H1 (cell line): ENCODE measurements around the gene APOA1. TPM values are rescaled to one million over a fixed set of nuclear protein-coding genes. Genes with fewer than 3 reads are reported as not detected.
A peak's percentile ranks its signal among the peaks of the same experiment; 100 is the strongest.

Experiments
- CTCF ChIA-PET: fragments of 300-600 bp; sonication (Branson Sonifier 250); formaldehyde crosslinking; loops from one replicate; lab custom pipeline; 2021; ENCODE audit not compliant: partially characterized antibody; lab: Charles Lee
- POLR2A ChIA-PET: fragments of 300-600 bp; sonication (Branson Sonifier 250); formaldehyde crosslinking; loops from one replicate; lab custom pipeline; 2021; ENCODE audit warnings: inconsistent platforms; ENCODE audit not compliant: partially characterized antibody; lab: Charles Lee
- DNase-seq, 2 experiments: peaks; one replicate each; pipeline versions ENCODE4 v3.0.0 to v3.0.0-alpha.2; 2010 to 2022; ENCODE audit warnings: low spot score in 2 of 2, low read depth in 1 of 2, mixed read lengths in 1 of 2
- FAIRE-seq: peaks from 2 replicates; lab custom pipeline; 2011; peaks lifted over from hg19 to GRCh38; lab: Jason Lieb, UNC
- H2AFZ ChIP-seq: 2 replicates; pipeline ENCODE4 v1.8.1; 2012; ENCODE audit warnings: low read length, inconsistent platforms
- H2AK5ac ChIP-seq: 2 replicates; pipeline ENCODE4 v1.6.1; 2013; ENCODE audit warnings: low read depth, low read length
- H2BK120ac ChIP-seq: replicated peaks from 2 replicates; pipeline ENCODE3; 2013; ENCODE audit warnings: low read depth, low read length, inconsistent platforms
- H2BK12ac ChIP-seq: 2 replicates; pipeline ENCODE4 v1.6.1; 2013; ENCODE audit warnings: low read depth, low read length
- H2BK15ac ChIP-seq: 2 replicates; pipeline ENCODE4 v1.6.1; 2013; ENCODE audit warnings: low read length
- H2BK20ac ChIP-seq: 2 replicates; pipeline ENCODE4 v1.6.1; 2013; ENCODE audit warnings: low read length
- H2BK5ac ChIP-seq: 2 replicates; pipeline ENCODE4 v1.6.1; 2013; ENCODE audit warnings: low read depth, low read length
- H3K14ac ChIP-seq: 2 replicates; pipeline ENCODE4 v1.6.1; 2013; ENCODE audit warnings: inconsistent platforms; ENCODE audit not compliant: insufficient read length
- H3K18ac ChIP-seq: 2 replicates; pipeline ENCODE4 v1.6.1; 2013; ENCODE audit warnings: low read length; ENCODE audit errors: extremely low read depth
- H3K23ac ChIP-seq: 2 replicates; pipeline ENCODE4 v1.6.1; 2013; ENCODE audit warnings: inconsistent platforms; ENCODE audit not compliant: insufficient read length
- H3K23me2 ChIP-seq: 2 replicates; pipeline ENCODE4 v1.6.1; 2013; ENCODE audit warnings: low read depth, low read length
- H3K27ac ChIP-seq: 2 replicates; pipeline ENCODE4 v1.6.1; 2011; ENCODE audit warnings: low read depth, low read length, inconsistent platforms
- H3K27me3 ChIP-seq, 4 experiments: replicated peaks in 1 of 4; 1 replicate in 1 of 4; 2 replicates in 3 of 4; pipeline versions ENCODE4 v1.6.1 to v1.8.1; 2011 to 2013; ENCODE audit warnings: low read length in 3 of 4, mild to moderate bottlenecking in 3 of 4, inconsistent platforms in 2 of 4, mixed read lengths in 2 of 4, moderate library complexity in 1 of 4; ENCODE audit not compliant: control insufficient read depth in 3 of 4, insufficient read depth in 3 of 4; ENCODE audit errors: extremely low read depth in 1 of 4
- H3K36me3 ChIP-seq, 4 experiments: 2 replicates each; pipeline versions ENCODE4 v1.6.1 to v1.8.1; 2011 to 2013; ENCODE audit warnings: mild to moderate bottlenecking in 4 of 4, low read length in 3 of 4, moderate library complexity in 2 of 4, control low read depth in 1 of 4, inconsistent platforms in 1 of 4; ENCODE audit not compliant: insufficient read depth in 4 of 4, control insufficient read depth in 2 of 4
- H3K4ac ChIP-seq: replicated peaks from 2 replicates; pipeline ENCODE3; 2013; ENCODE audit warnings: low read length, low read depth, mixed read lengths, inconsistent platforms; ENCODE audit not compliant: insufficient read length
- H3K4me1 ChIP-seq, 4 experiments: replicated peaks in 1 of 4; 1 replicate in 1 of 4; 2 replicates in 3 of 4; pipeline versions ENCODE4 v1.6.1 to v1.8.1; 2011 to 2013; ENCODE audit warnings: low read length in 3 of 4, inconsistent platforms in 2 of 4, mixed read lengths in 1 of 4; ENCODE audit not compliant: insufficient read depth in 4 of 4, control insufficient read depth in 3 of 4
- H3K4me2 ChIP-seq, 2 experiments: 2 replicates each; pipeline versions ENCODE4 v1.6.1 to v1.8.1; 2011 to 2013; ENCODE audit warnings: low read depth in 2 of 2, low read length in 2 of 2, control low read depth in 1 of 2, inconsistent platforms in 1 of 2, mild to moderate bottlenecking in 1 of 2; ENCODE audit not compliant: insufficient read depth in 1 of 2
- H3K4me3 ChIP-seq, 4 experiments: fragments of 200-600, 300-600 bp in 1 of 4; sonication (generic), shearing (Covaris generic), sonication (Bioruptor Twin) in 1 of 4; 2 replicates each; pipeline versions ENCODE4 v1.5.1 to v1.8.1; 2011 to 2016; ENCODE audit warnings: low read length in 4 of 4, low read depth in 3 of 4, control low read depth in 2 of 4, inconsistent platforms in 2 of 4, mild to moderate bottlenecking in 2 of 4, mixed read lengths in 1 of 4, moderate library complexity in 1 of 4; ENCODE audit not compliant: insufficient read depth in 2 of 4; ENCODE audit errors: extremely low read depth in 1 of 4
- H3K56ac ChIP-seq: replicated peaks from 2 replicates; pipeline ENCODE3; 2013; ENCODE audit warnings: low read depth, mild to moderate bottlenecking, mixed read lengths, low read length, inconsistent platforms; ENCODE audit not compliant: insufficient read length
- H3K79me1 ChIP-seq: 2 replicates; pipeline ENCODE4 v1.6.1; 2013; ENCODE audit warnings: low read depth, low read length, control low read depth
- H3K79me2 ChIP-seq, 2 experiments: 2 replicates each; pipeline versions ENCODE4 v1.6.1 to v1.8.1; 2012 to 2013; ENCODE audit warnings: low read length in 2 of 2, mild to moderate bottlenecking in 2 of 2, inconsistent platforms in 1 of 2; ENCODE audit not compliant: insufficient read depth in 2 of 2, control insufficient read depth in 1 of 2
- H3K9ac ChIP-seq, 4 experiments: replicated peaks in 1 of 4; 1 replicate in 1 of 4; 2 replicates in 3 of 4; pipeline versions ENCODE4 v1.6.1 to v1.8.1; 2011 to 2013; ENCODE audit warnings: low read depth in 3 of 4, low read length in 3 of 4, control low read depth in 2 of 4, mild to moderate bottlenecking in 2 of 4, moderate library complexity in 2 of 4, inconsistent platforms in 1 of 4; ENCODE audit errors: extremely low read depth in 1 of 4
- H3K9me3 ChIP-seq, 2 experiments: 2 replicates each; pipeline versions ENCODE4 v1.6.1 to v1.8.1; 2012 to 2013; ENCODE audit warnings: mild to moderate bottlenecking in 2 of 2, moderate library complexity in 2 of 2, control low read depth in 1 of 2, inconsistent platforms in 1 of 2, low read depth in 1 of 2, low read length in 1 of 2, mixed read lengths in 1 of 2; ENCODE audit not compliant: insufficient read depth in 2 of 2
- H4K20me1 ChIP-seq, 2 experiments: replicated peaks in 1 of 2; 2 replicates each; pipeline versions ENCODE3 to v1.8.1; 2011 to 2013; ENCODE audit warnings: inconsistent platforms in 2 of 2, low read length in 2 of 2, mild to moderate bottlenecking in 1 of 2; ENCODE audit not compliant: insufficient read depth in 2 of 2, control insufficient read depth in 1 of 2
- H4K5ac ChIP-seq: 2 replicates; pipeline ENCODE4 v1.6.1; 2013; ENCODE audit warnings: low read length, low read depth, mixed read lengths, inconsistent platforms; ENCODE audit not compliant: insufficient read length
- H4K8ac ChIP-seq: 2 replicates; pipeline ENCODE4 v1.8.0; 2013; ENCODE audit warnings: mild to moderate bottlenecking, moderate library complexity, low read length, inconsistent platforms; ENCODE audit not compliant: insufficient read depth; ENCODE audit errors: extremely low read depth
- H4K91ac ChIP-seq: replicated peaks from 2 replicates; pipeline ENCODE3; 2013; ENCODE audit warnings: low read length, mixed read lengths, inconsistent platforms; ENCODE audit not compliant: insufficient read length
- BCL11A ChIP-seq, 2 experiments: IDR thresholded peaks; one replicate each; pipeline ENCODE4 v1.6.1; 2011; ENCODE audit warnings: low read depth in 2 of 2, low read length in 2 of 2, mild to moderate bottlenecking in 2 of 2
- CEBPB ChIP-seq: IDR thresholded peaks from 2 replicates; pipeline ENCODE4 v1.6.1; 2012; ENCODE audit warnings: low read depth, low read length
- SUZ12 ChIP-seq: fragments of 200-600 bp; sonication (generic); IDR thresholded peaks from 2 replicates; pipeline ENCODE4 v1.6.1; 2012; ENCODE audit warnings: mild to moderate bottlenecking, inconsistent platforms, low read length, moderate library complexity, mixed read lengths
- TAF7 ChIP-seq: optimal IDR thresholded peaks from 2 replicates; pipeline ENCODE3; 2011; ENCODE audit warnings: low read depth, mild to moderate bottlenecking, inconsistent platforms, low read length, moderate library complexity, borderline replicate concordance
- TCF12 ChIP-seq: IDR thresholded peaks from 2 replicates; pipeline ENCODE4 v1.6.1; 2011; ENCODE audit warnings: low read depth, mild to moderate bottlenecking, low read length
- WGBS, 2 experiments: shearing (Covaris generic) in 1 of 2; methylation state at CpG; one replicate each; pipeline versions ENCODE4 v1.1.6 to v1.1.7; 2013 to 2015; ENCODE audit warnings: low lambda C conversion rate in 2 of 2, mixed read lengths in 2 of 2, inconsistent platforms in 1 of 2, low coverage in 1 of 2, missing lambda C conversion rate in 1 of 2; ENCODE audit not compliant: insufficient replicate concordance in 2 of 2, insufficient coverage in 1 of 2, insufficient read length in 1 of 2; ENCODE audit errors: extremely low coverage in 1 of 2, missing lambda C conversion rate in 1 of 2; 5-methylcytosine and 5-hydroxymethylcytosine counted together
- polyA plus RNA-seq, 7 experiments: library from polyadenylated mRNA; depleted of rRNA in 3 of 7; stranded (reverse) in 5 of 7; unstranded in 2 of 7; fragments of >200 nt in 5 of 7; fragments of 200-250 nt in 2 of 7; gene quantifications; 1 replicate in 5 of 7; 2 replicates in 1 of 7; 4 replicates in 1 of 7; pipeline versions ENCODE4 v1.2.1 to v1.2.3, GENCODE V29; 2011 to 2013; ENCODE audit warnings: missing spikeins in 2 of 7, mixed read lengths in 2 of 7
- total RNA-seq: library from RNA; stranded (reverse); fragmentation: NEBNext Ultra II Directional; extraction: Animal tissue kit (Norgen Biotek cat#: 25700); gene quantifications from 2 replicates; pipeline ENCODE4 v1.2.1, GENCODE V29; 2021

The APOA1 gene
- total and polyA plus RNA-seq, 2 of the 8 experiments (the other 6 are each of a cell fraction or from before 2014, with no cell fraction given) = 0.80 TPM; not detected in 1

DNA sequence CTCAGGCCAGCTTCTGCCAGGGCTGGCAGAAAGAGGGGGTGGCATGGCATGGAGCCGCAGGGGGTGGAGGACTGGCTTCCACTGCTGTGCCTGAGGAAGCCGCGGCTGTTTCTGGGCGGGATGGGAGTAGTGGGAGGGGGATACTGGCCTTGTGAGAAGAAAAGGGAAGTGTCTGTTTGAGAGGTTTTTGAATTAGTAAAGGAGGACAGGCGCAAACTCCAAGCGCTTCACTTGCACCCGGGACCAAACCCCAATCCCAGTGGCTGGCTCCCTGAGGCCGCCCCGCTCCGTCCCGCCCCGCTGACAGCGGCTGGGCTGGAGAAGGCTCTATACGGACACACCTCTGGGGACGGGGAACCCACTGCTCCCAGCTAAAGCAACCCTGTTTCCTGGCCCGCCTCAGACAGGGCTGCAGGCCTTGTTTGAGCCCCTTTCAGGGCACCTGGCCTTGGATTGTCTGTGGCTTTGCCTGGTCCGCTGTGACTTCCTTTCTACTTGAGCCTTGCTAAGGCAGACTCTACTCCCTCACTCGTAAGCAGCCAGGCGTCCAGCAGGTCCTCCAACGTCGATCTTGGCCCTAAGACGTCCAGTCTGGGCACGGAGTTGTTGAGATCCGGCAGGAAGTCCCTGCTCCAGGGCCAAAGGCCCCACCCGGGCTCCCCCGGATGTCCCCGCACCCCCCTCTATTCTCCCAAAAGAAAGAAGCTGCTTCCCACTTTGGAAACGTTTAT, 2.2 kb downstream of the APOA1 start:
- Histone ChIP-seq H3K27me3 (peaks cover 0 to 7% (median 5%) of the 10 kb centered on the region in 4 experiments; a peak in 3 of 7 replicates), H3K27ac (no peak overlapping the region), H2BK20ac (no peak overlapping the region), H4K20me1 (no peaks in the 10 kb centered on the region), H3K36me3 (no peaks in the 10 kb centered on the region), H3K9ac (0 out of 7 replicates have a peak overlapping the region, but pooled peaks of 3 of the 4 experiments have one; percentile 5 to 17 (median 9))
- TF ChIP-seq SUZ12 = no peak
- no peak for TF ChIP-seq TCF12
- TF ChIP-seq BCL11A (IDR thresholded peaks at IDR 0.05; ENCODE audit: low read depth in 2 of 2, low read length in 2 of 2) = no peak
- TF ChIP-seq CEBPB = no peak
- TF ChIP-seq TAF7 = no peak
- TF ChIP-seq, all 59 proteins: peak for 0
- Histone ChIP-seq H3K14ac (no peak overlapping the region), H3K23ac (no peak overlapping the region), H3K4ac (peak overlapping the region; percentile 0), H2AFZ (no peak overlapping the region), H3K56ac (no peak overlapping the region), H3K4me3 (peak overlapping the region; percentile 42 to 64 (median 50)), H2BK12ac (peak overlapping the region; percentile 90; the same call in 1 of the 2 replicates), H4K91ac (no peak overlapping the region), H3K79me1 (no peaks in the 10 kb centered on the region), H3K79me2 (no peaks in the 10 kb centered on the region), H2BK120ac (no peak overlapping the region), H3K4me2 (peak overlapping the region; percentile 80), H4K5ac (no peak overlapping the region), H3K9me3 (no peaks in the 10 kb centered on the region; a peak in 1 of 4 replicates), H2BK5ac (peak overlapping the region; percentile 44; the same call in 1 of the 2 replicates), H2BK15ac (peak overlapping the region; percentile 99; the same call in 1 of the 2 replicates), H4K8ac (no peak overlapping the region), H2AK5ac (no peak overlapping the region), H3K18ac (peak overlapping the region; percentile 99), H3K23me2 (peaks cover 3% of the 10 kb centered on the region; the same call in 1 of the 2 replicates), H3K4me1 (peaks cover 0 to 24% (median 4%) of the 10 kb centered on the region in 4 experiments; a peak in 5 of 7 replicates)
- DNase-seq (no peak), FAIRE-seq (no peak)
- 53% methylated on average over 25 of the region's 28 CpGs; no CpG with 5 or more reads in 1 of the 2 experiments for WGBS, 2 experiments
- CTCF ChIA-PET = interaction anchor here (0.6 to 12.2 kb wide), 27 partner anchors 13 to 1621 kb away, joined by 3 to 237 read pairs (median 5); partner anchors contain the start of genes APOA4, APOA5 and ZPR1
- POLR2A ChIA-PET = interaction anchor here (0.6 to 2.9 kb wide), 8 partner anchors 12 to 309 kb away, joined by 3 to 16 read pairs (median 4); partner anchors contain the start of genes APOA5, PAFAH1B2 and ZPR1
